Caco-2 (cell line): Measurements from ENCODE around the gene EMP3. TPM values are rescaled to one million over a fixed set of nuclear protein-coding genes. Genes with fewer than 3 reads are reported as not detected.

Source experiments
- BruUV-seq: library from RNA; stranded (reverse); fragments of 400-500 nt; replicated peaks from 2 replicates; lab custom pipeline; 2021; lab: Mats Ljungman, UMichigan
- CTCF ChIA-PET: fragments of 300-600 bp; sonication (Branson Sonifier 250); formaldehyde crosslinking; loops from one replicate; lab custom pipeline; 2022; ENCODE audit warnings: antibody characterized with exemption; lab: Charles Lee
- POLR2A ChIA-PET: fragments of 300-600 bp; sonication (Branson Sonifier 250); formaldehyde crosslinking; loops from one replicate; lab custom pipeline; 2022; ENCODE audit warnings: antibody characterized with exemption; lab: Charles Lee
- DNase-seq, 2 experiments: peaks; one replicate each; pipeline versions ENCODE4 v3.0.0 to v3.0.0-alpha.2; 2020 to 2022
- H3K27me3 ChIP-seq: replicated peaks from 2 replicates; pipeline ENCODE4 v1.6.0; 2011; ENCODE audit warnings: low read length; ENCODE audit not compliant: control insufficient read depth, insufficient read depth
- H3K36me3 ChIP-seq: 2 replicates; pipeline ENCODE4 v1.5.1; 2011; ENCODE audit warnings: low read length; ENCODE audit not compliant: control insufficient read depth, insufficient read depth
- H3K4me1 ChIP-seq: fragments of 250-450 bp; sonication (Bioruptor Pico); 2 replicates; pipeline ENCODE4 v1.5.1; 2020; ENCODE audit warnings: mild to moderate bottlenecking
- H3K4me3 ChIP-seq: 2 replicates; pipeline ENCODE4 v1.5.1; 2011; ENCODE audit warnings: low read depth, mild to moderate bottlenecking, control low read depth, low read length
- H3K9me3 ChIP-seq: fragments of 250-450 bp; sonication (Bioruptor Pico); 2 replicates; pipeline ENCODE4 v1.5.1; 2020; ENCODE audit warnings: mild to moderate bottlenecking, moderate library complexity
- H3K27ac Mint-ChIP-seq: one replicate; pipeline ENCODE4 v1.8.0; 2022; ENCODE audit warnings: mixed read lengths; ENCODE audit not compliant: unreplicated experiment
- H3K27me3 Mint-ChIP-seq: one replicate; pipeline ENCODE4 v1.8.0; 2022; ENCODE audit warnings: mixed read lengths; ENCODE audit not compliant: insufficient read depth, unreplicated experiment
- H3K36me3 Mint-ChIP-seq: one replicate; pipeline ENCODE4 v1.8.0; 2022; ENCODE audit warnings: mild to moderate bottlenecking, mixed read lengths; ENCODE audit not compliant: insufficient read depth, unreplicated experiment
- H3K4me1 Mint-ChIP-seq: one replicate; pipeline ENCODE4 v1.8.0; 2022; ENCODE audit warnings: low read depth, mixed read lengths; ENCODE audit not compliant: unreplicated experiment
- H3K4me3 Mint-ChIP-seq: one replicate; pipeline ENCODE4 v1.8.0; 2022; ENCODE audit warnings: mild to moderate bottlenecking, moderate library complexity, mixed read lengths; ENCODE audit not compliant: unreplicated experiment
- H3K9me3 Mint-ChIP-seq: one replicate; pipeline ENCODE4 v1.8.0; 2022; ENCODE audit warnings: mixed read lengths; ENCODE audit not compliant: unreplicated experiment
- intact Hi-C: fragments of 100-400 bp; cut with micrococcal nuclease; formaldehyde crosslinking; loops from one replicate; pipeline ENCODE4 v1.10.0; 2022; ENCODE audit not compliant: unreplicated experiment
- total RNA-seq: library from RNA; stranded (reverse); gene quantifications from 2 replicates; pipeline ENCODE4 v1.2.3, GENCODE V29; 2022
- TF ChIP-seq, protein P1 (sequence below), 2 experiments: fragments of 200-600 bp in 1 of 2; IDR thresholded peaks; 1 replicate in 1 of 2; 2 replicates in 1 of 2; pipeline versions ENCODE4 v1.5.1 to v1.8.0; 2011 to 2022; ENCODE audit warnings: antibody characterized with exemption in 1 of 2, control low read depth in 1 of 2, inconsistent platforms in 1 of 2, low read depth in 1 of 2, low read length in 1 of 2, mild to moderate bottlenecking in 1 of 2, moderate library complexity in 1 of 2; ENCODE audit not compliant: insufficient read depth in 1 of 2, severe bottlenecking in 1 of 2, unreplicated experiment in 1 of 2

Gene EMP3
- total RNA-seq, 1 experiment from 2014 or later: 6.8 TPM

DNA sequence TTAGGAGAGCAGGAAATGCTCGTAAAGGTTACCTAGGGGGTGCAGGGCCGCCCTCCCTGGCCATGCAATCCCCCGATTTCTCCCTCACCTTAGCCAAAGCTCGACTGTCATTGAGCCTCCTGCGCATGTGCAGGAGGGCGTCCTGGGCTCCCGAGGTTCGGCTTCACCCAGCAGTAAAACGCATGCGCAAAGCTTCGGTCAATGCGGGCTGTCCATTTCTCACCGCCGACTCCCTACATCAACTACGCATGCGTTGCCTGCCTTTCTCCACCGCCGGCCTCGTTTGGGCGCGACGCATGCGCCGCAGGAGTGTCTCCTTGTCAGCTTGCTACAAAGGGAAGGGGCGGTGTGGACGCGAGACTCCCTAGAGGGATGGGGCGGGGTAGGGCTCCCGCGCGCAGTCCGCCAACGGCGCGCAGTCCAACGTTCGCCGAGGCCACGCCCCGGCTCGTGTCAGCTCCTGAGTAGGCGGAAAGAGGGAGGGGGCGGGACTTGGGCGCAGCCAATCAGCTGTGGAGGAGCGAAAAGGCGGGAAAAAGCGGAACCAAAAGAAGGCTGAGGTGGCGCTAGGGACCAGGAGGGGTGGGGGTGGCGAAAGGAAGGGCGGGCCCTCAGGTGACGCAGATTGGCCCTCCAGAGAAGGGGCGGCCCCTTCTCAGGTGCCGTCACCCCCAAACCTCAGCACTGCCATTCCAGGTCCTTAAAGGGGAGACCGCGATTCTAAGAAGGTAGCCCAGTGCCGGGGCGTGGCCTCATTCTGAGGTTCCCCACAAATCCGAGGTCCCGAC lies 38.7 kb downstream of the EMP3 start, which contains the start of the genes SYNGR4 and TMEM143:
Gene SYNGR4, plus strand, starts transcription at position 558 of the 788 bp plus-strand sequence. CDS start 1,476 bp downstream, outside the sequence.
Gene TMEM143, minus strand, starts transcription at position 131 of the 788 bp plus-strand sequence. Its CDS starts 20 bp downstream, at position 111.
- POLR2A ChIA-PET: interaction anchor here (0.5 to 2.5 kb wide), 24 partner anchors 9 to 1088 kb away, joined by 3 to 65 read pairs (median 6); partner anchors contain the start of genes CARD8, GRIN2D, KDELR1 and PIH1D1

DNA sequence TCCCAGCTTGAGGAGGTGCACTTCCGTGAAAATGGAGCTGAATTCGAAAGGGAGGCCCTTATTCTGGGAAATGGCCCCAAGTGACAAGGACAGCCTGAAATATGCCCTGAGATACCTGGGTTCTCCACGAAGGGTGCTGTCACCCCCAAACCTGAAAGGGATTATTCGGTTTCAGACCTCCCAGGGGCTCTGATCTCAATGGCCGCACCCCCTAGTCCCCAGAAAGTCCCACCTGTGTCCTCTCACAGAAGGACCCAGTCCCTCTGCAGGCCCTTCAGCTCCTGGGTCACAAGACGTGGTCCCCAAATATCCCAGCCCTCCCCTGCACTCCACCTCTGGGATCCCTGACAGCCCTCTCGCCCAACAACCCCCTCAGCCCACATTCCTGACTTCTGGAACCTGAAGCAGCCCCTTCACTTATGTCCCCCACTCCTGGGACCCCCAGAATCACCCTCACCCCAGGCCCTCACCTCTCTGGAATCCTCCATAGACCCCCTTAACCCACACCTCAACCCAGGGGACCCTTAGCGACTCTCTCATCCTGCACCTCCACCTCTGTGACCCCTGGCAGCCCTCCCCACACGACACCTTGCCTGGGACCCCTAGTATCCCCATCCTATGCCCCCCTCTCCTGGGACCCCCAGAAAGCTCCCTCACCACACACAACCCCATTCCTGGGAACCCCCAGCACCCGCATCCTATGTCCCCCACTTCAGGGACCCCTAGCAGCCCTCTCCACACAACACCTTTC lies 39.4 kb downstream of the EMP3 start:
- intact Hi-C loops: loop anchor here (1.0 to 5.0 kb wide), 4 partner anchors 10 to 42 kb away; partner anchors contain the start of gene KDELR1
- H3K9me3 ChIP-seq: no peaks in the 10 kb centered on the region
- CTCF ChIA-PET: interaction anchor here (1.2 to 2.9 kb wide), 8 partner anchors 10 to 220 kb away, joined by 3 to 45 read pairs (median 11); partner anchors contain the start of gene KDELR1
- peaks cover 9% of the 10 kb centered on the region for H3K4me1 Mint-ChIP-seq
- no peaks in the 10 kb centered on the region for H3K27me3 Mint-ChIP-seq
- BruUV-seq: TSS peak; percentile 98
- H3K9me3 Mint-ChIP-seq: no peaks in the 10 kb centered on the region
- peak overlapping the region; percentile 84 for H3K27ac Mint-ChIP-seq
- H3K4me3 ChIP-seq: peak overlapping the region; percentile 42
- H3K36me3 ChIP-seq: no peaks in the 10 kb centered on the region
- H3K27me3 ChIP-seq: no peaks in the 10 kb centered on the region
- TF ChIP-seq, protein P1, sequence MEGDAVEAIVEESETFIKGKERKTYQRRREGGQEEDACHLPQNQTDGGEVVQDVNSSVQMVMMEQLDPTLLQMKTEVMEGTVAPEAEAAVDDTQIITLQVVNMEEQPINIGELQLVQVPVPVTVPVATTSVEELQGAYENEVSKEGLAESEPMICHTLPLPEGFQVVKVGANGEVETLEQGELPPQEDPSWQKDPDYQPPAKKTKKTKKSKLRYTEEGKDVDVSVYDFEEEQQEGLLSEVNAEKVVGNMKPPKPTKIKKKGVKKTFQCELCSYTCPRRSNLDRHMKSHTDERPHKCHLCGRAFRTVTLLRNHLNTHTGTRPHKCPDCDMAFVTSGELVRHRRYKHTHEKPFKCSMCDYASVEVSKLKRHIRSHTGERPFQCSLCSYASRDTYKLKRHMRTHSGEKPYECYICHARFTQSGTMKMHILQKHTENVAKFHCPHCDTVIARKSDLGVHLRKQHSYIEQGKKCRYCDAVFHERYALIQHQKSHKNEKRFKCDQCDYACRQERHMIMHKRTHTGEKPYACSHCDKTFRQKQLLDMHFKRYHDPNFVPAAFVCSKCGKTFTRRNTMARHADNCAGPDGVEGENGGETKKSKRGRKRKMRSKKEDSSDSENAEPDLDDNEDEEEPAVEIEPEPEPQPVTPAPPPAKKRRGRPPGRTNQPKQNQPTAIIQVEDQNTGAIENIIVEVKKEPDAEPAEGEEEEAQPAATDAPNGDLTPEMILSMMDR (IDR thresholded peaks at IDR 0.05; ENCODE audit: insufficient read depth in 1 of 2, low read depth in 1 of 2, low read length in 1 of 2, severe bottlenecking in 1 of 2, unreplicated experiment in 1 of 2): no peak
- H3K4me3 Mint-ChIP-seq: peak overlapping the region; percentile 83
- H3K4me1 ChIP-seq: peaks cover 6% of the 10 kb centered on the region; the same call in 1 of the 2 replicates
- H3K36me3 Mint-ChIP-seq: peaks cover 30% of the 10 kb centered on the region
- DNase-seq: no peak
- POLR2A ChIA-PET: interaction anchor here (0.5 to 2.5 kb wide), 11 partner anchors 10 to 255 kb away, joined by 3 to 65 read pairs (median 7); partner anchors contain the start of genes KDELR1, RPL18 and SPHK2

More for the DNA sequence above, 38.7 kb downstream of the EMP3 start, which contains the start of the genes SYNGR4 and TMEM143:
- peaks cover 14% of the 10 kb centered on the region for H3K4me1 Mint-ChIP-seq
- no peaks in the 10 kb centered on the region for H3K27me3 Mint-ChIP-seq
- no peaks in the 10 kb centered on the region for H3K36me3 ChIP-seq
- no TSS peak for BruUV-seq
- peak; percentile 100 for DNase-seq
- H3K27ac Mint-ChIP-seq: peak within 1 kb of the TSS; percentile 84
- H3K4me3 Mint-ChIP-seq: peak within 1 kb of the TSS; percentile 83
- H3K4me3 ChIP-seq: peak within 1 kb of the TSS; percentile 43
- CTCF ChIA-PET: interaction anchor here (0.6 to 2.9 kb wide), 21 partner anchors 10 to 255 kb away, joined by 3 to 45 read pairs (median 6); partner anchors contain the start of genes KDELR1 and SPHK2
- TF ChIP-seq, protein P1 (IDR thresholded peaks at IDR 0.05; ENCODE audit: insufficient read depth in 1 of 2, low read depth in 1 of 2, low read length in 1 of 2, severe bottlenecking in 1 of 2, unreplicated experiment in 1 of 2): no peak
- peaks cover 6% of the 10 kb centered on the region; the same call in 1 of the 2 replicates for H3K4me1 ChIP-seq
- intact Hi-C loops: loop anchor here (1.0 to 5.0 kb wide), 5 partner anchors 10 to 42 kb away; partner anchors contain the start of gene KDELR1
- H3K36me3 Mint-ChIP-seq: peaks cover 34% of the 10 kb centered on the region
- no peaks in the 10 kb centered on the region for H3K9me3 ChIP-seq
- H3K27me3 ChIP-seq: no peaks in the 10 kb centered on the region
- H3K9me3 Mint-ChIP-seq: no peaks in the 10 kb centered on the region
